ENCODE data around the gene GLRX.

GLRX gene

DNA sequence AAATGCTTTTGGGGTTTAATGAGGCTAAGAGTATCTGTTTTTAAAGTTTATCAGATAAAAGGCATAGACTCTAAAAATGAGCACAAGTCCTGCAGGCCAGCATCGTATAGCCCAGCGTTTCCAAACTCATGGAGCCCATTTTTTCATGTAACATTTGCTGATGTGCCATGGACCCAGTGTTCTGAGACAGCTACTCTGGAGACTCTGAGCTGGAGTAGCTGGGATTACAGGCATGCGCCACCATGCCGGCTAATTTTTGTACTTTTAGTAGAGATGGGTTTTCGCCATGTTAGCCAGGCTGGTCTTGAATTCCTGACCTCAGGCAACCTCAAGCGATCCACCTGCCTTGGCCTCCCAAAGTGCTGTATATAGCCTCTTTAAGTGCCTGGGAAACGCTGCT, 15.8 kb downstream of the GLRX start:
- no peak for DNase-seq

DNA sequence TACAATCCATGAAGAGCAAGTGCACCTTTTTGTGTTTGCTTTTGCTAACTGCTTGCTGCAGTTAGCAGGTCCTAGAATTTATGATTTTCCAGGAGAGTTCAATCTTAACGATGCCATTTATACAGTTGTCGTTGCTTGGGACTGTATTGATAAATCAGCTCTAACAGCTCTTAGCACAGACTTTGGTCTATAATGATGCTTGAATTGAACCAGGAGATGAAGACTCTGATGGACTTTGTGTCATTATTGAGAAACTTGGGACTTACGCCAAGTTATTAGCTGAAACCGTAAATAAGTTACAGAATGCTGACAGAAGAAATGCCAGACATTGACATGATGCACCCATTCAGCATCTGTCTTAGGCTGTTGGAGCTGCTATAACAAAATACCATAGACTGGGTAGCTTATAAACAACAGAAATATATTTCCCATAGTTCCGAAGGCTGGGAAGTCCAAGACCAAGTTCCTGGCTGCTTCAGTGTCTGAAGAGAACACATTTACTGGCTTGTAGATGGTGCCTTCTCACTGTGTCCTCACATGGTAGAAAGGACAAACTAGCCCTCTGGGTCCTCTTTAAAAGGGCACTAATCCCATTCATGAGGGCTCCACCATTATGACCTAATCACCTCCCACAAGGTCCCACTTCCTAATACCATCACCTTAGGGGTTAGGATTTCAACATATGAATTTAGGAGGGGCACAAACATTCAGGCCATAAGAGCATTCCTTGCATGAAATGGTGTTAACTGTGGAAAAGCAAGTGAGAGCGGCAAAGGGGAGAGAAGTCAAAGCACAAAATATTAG, 17.6 kb downstream of the GLRX start:
- DNase-seq = no peak

DNA sequence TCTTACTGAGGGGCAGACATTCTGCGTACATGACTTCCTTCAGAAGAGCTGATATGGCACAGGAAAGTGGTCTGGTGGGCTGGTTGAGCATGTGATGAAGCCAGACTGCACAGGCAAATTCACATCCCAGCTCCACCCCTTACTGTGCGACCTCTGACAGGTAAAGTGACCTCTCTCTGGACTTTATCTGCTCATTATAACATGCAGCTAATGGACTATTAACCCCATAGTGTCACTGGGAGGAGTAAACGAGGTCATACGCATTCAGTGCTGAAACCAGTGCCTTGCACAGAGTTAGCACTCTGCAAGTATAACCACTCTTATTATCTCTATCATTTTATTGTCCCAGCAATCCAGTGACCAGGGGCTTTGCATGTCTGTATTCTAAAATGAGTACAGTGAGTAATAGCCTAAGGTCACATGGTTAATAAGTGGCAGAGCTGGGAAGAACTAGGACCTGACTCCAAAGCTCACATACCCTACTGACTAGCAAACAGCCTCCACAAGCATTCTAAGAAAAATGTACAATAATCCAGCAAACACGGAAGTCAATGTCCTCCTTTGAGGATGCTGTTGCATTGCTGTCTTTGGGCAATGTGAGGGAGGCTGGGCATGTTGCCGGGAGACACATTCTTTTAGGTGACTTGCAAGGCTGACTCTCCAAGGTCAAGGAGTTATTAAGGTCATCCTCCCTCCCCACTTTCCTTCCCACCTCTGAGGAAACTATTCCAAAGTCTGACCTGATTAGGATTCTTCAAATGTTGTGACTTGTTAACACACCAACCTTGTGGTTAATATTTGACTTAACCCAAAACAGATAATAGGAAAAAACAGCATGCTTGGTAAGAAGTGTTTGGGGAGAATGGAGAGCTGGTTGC, 19.0 kb downstream of the GLRX start:
- DNase-seq = no peak

DNA sequence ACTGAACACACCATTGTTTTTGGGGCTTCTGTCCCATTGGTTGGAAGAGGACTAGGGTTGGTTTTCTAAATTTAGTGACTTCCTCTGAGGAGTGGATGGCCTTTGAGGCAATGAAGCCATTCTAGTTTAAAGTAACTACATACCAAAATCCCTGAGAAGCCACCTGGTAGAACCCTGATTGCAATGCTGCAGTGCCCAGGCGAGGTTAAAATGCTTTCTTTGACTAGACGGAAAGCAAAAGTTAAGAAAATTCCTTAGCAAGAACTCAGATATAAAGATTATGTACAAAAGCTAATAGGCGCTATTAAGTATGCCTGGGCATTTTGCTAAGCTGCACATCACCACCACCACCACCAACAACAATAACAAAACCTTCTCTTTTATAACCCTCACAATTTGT, 20.6 kb downstream of the GLRX start:
- no peak for DNase-seq

DNA sequence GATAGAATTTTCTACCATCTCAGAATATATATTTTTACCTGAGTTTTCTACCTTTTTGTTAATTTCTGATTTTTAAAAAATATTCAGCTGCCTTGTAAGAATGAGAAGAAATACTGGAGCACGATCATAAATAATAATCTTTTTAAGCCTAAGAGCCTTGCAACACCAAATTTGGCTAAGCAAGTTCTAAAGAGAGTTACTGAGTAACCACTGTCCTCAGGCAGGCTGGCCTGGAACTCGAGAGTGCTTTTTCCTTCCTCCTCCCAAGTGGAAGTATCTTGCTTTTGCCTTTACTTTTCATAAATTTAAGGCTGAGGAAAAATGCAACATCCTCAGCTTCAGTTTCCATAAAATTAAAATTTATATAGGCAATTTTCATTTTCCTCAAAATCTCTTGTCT, 21.0 kb downstream of the GLRX start:
- DNase-seq = no peak

DNA sequence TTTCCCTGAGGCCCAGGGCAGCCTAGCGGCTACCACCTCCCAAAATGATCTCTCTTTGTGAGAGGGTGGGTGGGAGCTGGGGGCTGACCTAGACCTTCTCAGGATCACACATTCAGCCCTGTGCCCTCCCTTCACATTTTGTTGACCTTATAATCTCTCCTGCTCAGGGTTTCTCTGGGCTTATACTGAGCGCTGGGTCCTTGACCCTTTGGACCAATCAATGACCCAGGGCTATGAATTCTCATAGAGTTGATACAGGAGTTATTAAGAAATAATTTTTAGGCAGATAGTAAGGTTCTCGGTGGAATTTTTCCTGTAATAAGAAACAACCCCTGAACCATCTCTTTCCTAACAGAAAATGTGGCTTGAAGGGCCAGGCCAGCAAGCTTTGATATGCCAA, 22.0 kb downstream of the GLRX start:
- DNase-seq = no peak

DNA sequence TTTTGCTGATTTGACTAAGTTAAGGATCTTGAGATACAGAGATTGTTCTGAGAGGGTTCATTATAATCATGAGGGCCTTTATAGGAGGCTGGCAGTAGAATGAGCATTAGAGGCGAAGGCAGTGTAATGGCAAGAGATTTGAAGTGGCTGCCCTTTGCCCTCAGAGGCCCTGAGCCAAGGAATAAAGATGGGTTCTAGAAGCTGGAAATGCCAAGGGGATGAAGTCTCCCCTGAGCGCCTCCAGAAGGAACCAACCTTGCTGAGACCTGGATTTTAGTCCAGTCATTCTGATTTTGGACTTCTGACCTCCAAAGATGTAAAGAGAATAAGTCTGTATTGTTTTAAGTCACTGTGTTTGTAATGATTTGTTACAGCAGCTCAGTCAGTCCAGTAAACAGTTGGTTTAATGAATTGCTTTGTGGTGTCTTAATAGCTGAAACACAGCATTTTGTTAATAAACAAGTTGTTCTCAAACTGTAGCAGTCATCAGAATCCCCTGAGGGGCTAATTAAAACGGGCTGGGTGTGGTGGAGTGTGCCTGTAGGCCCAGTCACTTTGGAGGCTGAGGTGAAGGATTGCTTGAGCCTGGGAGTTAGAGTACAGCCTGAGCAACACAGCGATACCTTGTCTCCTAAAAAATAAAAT, 23.2 kb downstream of the GLRX start:
- DNase-seq = no peak

DNA sequence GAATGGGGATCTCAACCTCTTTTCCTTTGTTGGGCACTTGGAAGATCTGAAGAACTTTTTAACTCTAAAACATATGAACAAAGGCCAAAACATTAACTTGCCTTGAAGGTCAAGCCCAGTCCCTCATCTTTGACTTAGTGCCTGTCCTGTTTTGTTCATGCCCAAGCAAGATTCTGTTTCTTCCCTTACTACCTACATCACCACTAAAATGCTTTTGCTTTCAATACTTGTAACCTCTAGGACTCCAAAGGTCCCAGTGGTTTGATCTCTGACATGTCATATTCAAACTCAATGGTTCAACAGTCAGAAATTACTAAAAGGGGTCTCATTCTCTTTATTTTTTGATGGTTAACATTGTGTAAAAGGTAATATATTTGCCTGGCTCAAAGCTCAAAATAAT, 24.0 kb downstream of the GLRX start:
- DNase-seq = no peak

DNA sequence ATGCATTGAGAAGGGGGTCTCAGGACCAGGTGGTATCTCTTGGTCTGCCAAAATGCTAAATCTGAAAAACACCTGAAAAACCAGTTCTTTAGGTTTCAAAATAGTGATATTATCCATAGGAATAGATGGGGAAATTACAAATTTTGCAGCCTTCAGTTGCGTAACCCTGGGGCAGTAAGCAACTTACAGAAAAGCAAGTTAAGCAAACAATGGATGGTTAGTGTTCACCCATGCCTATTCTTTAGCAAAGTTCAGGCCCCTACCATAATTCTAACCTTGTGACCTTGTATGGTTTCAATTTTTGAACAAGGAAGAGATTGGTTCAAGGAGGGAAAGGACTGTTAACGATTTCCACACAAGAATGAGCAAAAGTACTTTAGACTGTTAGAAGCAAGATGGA, 24.5 kb downstream of the GLRX start:
- DNase-seq = no peak

DNA sequence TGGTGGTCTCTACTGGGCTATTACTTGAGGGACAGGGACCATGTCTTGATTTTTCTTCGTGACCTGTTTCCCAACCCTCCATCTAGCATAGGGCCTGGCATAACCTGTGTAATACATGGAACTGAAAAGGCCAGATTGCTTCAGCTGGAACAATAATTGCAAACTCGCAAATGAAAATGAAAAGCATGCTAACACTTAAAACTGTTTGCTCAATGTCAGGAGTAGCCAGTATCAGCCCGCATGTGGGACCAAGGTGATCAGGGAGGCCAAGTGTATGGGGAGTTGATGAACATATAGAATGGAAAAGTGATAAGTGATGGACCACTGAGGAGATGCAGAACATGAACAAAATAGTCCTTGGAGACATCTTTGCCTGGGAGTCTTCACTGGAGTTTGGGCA, 25.2 kb downstream of the GLRX start:
- no peak for DNase-seq

DNA sequence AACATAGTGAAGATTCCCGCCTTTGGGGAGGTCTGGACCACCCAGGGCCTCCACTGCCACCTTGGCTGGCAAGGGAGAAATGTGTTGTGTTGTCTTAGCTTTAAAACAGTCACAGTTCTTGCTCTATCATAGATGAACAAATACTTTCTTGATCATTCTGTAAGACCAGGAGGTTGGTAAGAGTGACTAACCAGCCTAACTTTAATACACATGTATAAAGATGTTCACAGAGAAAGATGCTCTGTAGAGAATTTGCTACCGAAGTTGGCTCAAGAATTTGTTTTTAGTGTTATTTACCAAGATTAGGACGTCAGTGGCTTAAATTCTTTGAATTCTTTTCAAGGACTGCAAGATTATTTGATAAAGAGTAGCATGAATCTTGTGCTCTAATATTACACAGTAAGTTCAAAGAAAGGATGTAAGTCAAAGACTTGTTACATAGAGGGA, 28.4 kb downstream of the GLRX start:
- DNase-seq = no peak

DNA sequence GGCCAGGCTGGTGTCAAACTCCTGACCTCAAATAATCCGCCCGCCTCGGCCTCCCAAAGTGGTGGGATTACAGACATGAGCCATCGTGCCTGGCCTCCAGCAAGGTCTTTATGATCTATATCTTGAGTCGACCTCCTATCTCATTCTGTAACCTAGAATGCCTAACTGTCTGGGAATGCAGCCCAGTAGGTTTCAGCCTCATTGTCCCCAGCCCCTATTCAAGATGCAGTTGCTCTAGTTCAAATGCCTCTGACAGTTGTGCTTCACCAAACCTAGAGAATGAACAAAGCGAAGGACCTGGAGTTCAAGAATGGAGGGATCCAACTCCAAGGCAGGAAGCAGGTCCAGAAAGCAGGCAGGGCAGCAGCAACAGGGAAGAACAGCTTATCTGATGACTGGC, 30.8 kb downstream of the GLRX start:
- DNase-seq = no peak

DNA sequence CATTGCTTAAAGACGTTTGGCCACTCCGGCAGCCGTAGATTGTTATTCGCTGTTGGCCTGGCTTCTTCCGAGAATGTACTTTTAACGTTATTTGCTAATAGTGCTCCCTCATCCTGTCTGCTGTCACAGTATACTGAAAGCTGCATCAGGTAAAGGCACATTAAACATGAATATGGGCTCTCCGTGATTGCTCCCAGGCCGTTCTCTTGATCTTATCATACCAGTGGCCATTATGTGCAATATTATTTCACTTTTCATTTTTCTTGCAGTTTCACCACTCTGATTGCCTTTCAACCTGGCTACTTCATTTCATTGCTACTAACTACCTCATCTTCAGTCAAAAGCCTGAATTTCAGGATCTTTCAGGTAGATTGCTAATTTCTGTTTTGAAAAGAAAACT, 34.0 kb downstream of the GLRX start:
- DNase-seq = no peak

DNA sequence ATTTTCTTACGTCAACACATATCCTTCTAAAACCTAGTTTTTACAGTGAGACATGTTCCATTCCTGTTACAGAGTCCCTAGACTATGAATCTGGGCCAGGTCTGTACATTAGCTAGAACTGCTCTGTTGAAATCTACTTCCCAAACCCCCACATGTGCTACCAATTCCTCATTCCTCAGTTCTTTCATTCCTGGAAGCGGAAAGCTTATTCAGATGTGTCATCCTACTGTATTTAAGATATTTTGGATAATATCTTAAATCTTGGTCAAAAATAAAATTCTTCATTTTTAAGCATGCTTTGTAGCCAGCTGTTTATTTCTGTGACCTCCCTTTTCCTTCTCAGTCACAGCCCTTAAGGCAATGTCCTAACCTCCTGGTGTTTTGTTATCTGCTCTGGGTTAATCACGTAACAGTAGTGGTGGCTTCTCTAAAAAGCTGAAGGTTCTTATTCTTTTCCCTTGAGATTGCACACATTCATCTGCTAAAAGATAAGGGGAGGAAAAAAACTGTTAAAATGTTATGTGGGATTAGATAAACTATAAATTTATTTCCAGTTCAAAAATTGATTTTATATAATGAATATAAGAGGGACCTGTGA, 35.6 kb downstream of the GLRX start:
- no peak for DNase-seq

DNA sequence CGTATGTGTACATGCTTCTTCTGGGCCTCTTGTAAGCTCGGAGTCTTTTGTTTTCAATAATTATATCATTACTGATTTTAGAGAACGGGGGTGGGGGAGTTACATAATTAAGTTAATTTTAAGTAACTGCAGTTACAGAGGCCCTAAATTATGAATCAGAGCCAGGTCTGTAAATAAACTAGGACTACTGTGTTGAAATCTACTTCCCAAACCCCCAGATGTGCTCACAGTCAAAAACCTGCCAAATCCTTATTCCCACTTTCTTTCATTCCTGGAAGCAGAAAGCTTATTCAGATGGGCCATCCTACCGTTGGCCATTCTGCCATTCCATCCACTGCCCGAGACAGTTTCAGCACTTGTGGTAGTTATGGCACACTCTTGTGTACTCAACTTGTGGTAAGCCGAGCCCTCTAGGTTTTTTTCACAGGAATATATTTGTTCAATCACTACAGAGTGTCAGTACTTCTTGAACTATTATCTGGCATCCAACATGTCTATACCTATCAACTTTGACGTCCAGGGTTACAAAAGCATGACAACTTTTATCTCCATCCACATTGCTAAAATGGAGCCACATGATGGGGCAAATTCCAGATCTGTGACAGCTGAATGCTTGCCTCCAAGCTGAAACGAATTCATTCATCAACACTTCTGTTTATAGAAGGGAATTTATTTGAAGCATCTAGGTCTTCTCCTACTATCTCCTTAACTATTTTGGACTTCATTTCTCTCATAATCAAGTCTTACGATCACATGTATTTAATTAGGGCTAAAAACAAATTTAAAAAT, 37.8 kb downstream of the GLRX start:
- DNase-seq = no peak

DNA sequence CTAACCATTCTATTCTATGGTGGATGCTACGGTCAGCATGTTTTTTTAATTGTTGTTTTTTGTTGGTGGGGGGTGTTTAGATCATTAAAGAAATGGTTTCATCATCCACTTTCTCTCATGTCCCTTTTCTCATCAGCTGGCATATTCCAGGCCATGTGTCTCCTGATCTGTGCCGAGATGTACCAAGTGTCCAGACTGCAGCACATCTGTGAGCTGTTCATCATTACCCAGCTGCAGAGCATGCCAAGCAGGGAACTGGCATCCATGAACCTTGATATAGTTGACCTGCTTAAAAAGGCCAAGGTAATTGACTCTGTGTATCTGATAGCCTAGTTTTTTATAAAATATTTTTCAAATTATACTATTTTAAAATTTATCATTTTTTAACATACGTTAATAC, 38.9 kb downstream of the GLRX start:
- DNase-seq = no peak

DNA sequence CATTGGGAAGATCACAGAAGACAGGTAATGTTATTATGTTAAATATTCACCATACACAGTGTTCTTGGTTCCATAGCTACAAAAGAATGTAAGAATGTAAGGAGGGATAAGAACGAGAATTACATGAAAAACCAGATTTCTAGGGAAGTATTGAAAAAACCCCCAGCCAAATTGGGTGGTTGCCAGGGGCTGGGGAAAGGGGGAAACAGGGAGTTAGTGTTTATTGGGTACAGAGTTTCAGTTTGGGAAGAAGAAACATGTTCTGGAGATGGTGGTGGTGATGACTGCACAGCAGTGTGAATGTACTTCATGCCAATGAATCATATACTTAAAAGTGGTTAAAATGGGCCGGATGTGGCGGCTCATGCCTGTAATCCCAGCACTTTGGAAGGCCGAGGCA, 40.3 kb downstream of the GLRX start:
- no peak for DNase-seq

DNA sequence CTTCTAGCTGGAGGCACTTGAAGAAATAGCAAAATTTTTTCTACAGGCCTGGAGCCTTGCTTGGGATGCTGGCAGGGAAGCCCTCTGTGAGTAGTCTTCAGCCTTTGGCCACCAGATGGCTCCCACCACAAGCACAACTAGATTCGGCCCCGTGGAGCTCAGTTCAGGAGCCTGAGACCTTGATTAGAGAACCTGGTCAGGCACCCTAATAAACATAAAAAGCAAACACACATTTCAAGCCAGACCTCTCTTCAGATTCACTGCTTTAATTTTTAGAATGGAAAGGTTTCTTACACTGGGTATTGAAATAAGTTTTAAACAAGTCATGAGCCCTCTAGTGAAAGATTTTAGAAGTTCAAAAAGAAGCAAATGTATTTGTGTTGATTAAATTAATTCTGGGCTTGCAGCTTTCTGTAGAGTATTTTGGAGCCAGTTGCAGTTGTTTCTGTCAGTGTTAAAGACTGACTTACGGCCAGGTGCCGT, 41.4 kb downstream of the GLRX start:
- DNase-seq = peak; percentile 32

DNA sequence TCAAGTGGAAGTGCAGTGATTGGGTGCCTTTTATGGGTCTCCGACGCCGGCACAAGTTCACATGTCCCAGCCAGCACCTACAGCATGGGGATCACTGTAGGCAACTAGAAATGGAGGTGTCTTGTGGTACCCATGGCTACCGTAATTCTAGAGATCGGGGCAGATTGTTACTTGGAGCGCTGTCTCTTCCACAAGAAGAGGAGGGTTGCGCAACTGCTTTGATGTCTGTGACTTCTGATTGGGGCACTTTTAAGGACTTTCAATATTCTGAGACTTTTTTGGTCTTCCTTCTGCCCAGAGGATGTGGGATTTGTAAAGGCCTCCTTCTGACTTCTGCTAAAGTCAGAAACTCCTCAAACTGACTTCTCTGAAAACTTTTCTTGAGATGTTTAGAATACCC, 41.9 kb downstream of the GLRX start:
- no peak for DNase-seq

DNA sequence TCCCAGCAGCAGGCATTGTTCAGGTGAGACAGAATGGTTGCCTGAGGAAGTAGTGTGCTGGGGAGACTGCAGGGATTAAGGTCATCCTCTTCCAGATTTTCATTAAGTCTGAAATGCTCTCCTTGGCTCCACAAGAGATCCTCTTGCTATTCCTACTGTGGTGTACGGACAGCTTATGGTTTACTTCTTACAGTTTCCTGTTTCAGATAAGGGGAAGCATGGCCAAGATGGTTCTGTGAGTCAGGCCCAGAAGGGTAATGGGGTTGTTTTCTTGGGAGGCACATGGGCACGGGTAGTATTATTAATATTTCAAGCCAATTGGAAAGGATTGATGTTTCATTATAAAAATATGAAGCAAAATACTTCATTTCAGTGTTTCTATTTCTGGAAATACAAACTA, 42.9 kb downstream of the GLRX start:
- no peak for DNase-seq

DNA sequence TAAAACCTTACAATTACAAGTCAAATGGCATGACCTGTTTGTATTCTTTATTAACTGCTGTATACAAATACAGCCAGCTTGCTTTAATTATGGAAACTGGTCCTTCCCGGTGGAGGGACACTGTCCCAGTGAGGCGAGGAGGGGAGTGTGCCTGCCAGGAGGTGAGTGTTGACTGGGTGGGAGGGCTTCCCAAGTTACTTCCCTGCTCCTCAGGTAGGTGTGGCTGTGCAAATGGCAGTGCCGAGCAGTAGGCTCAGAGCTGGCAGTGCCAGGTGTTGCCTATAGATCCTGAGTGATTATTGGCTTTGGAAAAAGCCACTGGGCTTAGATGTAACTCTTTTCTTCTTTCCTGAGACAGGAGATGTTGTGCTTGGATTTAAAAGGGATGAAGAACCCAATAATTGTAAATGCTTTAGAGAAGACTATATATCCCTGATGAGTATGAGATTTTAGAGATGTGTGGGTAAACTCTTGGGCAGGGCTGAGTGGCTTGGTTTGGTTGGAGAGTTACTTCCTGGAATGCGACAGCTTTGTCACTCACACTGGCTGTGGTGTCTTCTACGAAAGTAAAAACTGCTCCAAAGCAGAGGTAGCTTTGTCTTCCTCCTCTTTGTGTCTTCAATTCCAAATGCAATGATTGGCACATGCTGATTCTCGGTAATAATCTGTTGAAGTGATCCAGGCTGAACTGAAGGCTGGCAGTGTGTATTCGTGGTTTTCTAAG, 43.7 kb downstream of the GLRX start:
- DNase-seq = no peak

DNA sequence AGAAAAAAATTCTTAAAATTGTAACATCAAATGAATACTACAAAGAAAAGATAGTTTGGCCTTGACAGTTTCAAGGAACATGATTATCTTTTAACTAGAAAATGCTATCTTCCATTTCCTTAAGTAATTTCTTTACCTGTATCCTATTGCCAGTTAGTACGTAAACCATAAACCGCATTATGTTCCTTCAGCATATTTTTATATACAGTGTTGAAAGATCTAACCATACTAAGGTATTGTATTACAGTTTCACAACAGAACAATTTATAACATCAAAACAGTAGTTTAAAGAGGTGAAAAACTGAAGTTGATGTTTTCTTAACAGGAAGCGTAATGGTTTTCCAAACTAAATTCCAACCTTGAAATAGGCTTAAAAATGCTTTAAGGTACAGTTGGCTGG, 45.1 kb downstream of the GLRX start:
- DNase-seq = no peak
